Activated naive CD4-positive, alpha-beta T cell treated with anti-CD3 and anti-CD28 coated beads for 36 hours (primary cell): ENCODE data around the gene TENT4A. TPM values are rescaled to one million over a fixed set of nuclear protein-coding genes. Genes with fewer than 3 reads are reported as not detected.

Source experiments
- CTCF ChIA-PET: fragments of 350-600 bp; sonication (Branson Sonifier 250); formaldehyde crosslinking; loops from one replicate; lab custom pipeline; 2021; ENCODE audit warnings: antibody characterized with exemption; lab: Charles Lee
- DNase-seq: peaks from one replicate; pipeline ENCODE4 v3.0.0-alpha.2; 2020
- H3K27ac Mint-ChIP-seq: one replicate; pipeline ENCODE4 v1.8.0; 2021; ENCODE audit warnings: mild to moderate bottlenecking, mixed read lengths
- H3K27me3 Mint-ChIP-seq: one replicate; pipeline ENCODE4 v1.8.0; 2021; ENCODE audit warnings: low read depth, mixed read lengths
- H3K36me3 Mint-ChIP-seq: one replicate; pipeline ENCODE4 v1.8.0; 2021; ENCODE audit warnings: low read depth, mixed read lengths
- H3K4me1 Mint-ChIP-seq: one replicate; pipeline ENCODE4 v1.8.0; 2021; ENCODE audit warnings: low read depth, mixed read lengths
- H3K4me3 Mint-ChIP-seq: one replicate; pipeline ENCODE4 v1.8.0; 2021; ENCODE audit warnings: mild to moderate bottlenecking, moderate library complexity, mixed read lengths
- H3K9me3 Mint-ChIP-seq: one replicate; pipeline ENCODE4 v1.8.0; 2021; ENCODE audit warnings: mixed read lengths
- intact Hi-C: fragments of 100-400 bp; cut with micrococcal nuclease; formaldehyde crosslinking; loops from one replicate; pipeline ENCODE4 v1.15.1; 2023
- total RNA-seq, 2 experiments: library from RNA; stranded (reverse); gene quantifications; one replicate each; pipeline ENCODE4 v1.2.3, GENCODE V29; 2021

Gene TENT4A
- total RNA-seq, 2 experiments from 2014 or later, result 30.0 to 30.2 TPM

DNA sequence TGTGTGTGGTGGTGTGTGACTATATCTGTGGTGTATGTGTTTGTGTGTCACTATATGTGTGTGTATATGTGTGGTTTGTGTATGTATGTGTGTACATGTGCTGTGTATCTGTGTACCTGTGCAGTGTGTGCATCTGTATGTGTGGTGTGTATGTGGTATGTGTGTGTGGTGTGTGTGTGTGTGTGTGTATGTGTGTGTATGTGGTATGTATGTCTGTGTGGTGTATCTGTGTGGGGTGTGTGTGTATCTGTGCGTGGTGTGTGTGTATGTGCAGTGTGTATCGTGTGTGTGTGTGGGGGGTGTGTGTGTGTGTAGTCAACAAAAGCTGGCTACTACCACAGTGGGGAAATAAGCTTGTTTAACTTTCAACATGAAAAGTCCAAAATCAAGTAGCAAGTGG, 31.6 kb upstream of the TENT4A start:
- Mint-ChIP-seq H3K27me3 (peaks cover 24% of the 10 kb centered on the region), H3K4me3 (no peak overlapping the region), H3K4me1 (no peaks in the 10 kb centered on the region), H3K27ac (no peak overlapping the region), H3K9me3 (no peaks in the 10 kb centered on the region), H3K36me3 (no peaks in the 10 kb centered on the region)
- intact Hi-C loops, result no loop called here
- CTCF ChIA-PET, result no interaction called here
- DNase-seq, result no peak

DNA sequence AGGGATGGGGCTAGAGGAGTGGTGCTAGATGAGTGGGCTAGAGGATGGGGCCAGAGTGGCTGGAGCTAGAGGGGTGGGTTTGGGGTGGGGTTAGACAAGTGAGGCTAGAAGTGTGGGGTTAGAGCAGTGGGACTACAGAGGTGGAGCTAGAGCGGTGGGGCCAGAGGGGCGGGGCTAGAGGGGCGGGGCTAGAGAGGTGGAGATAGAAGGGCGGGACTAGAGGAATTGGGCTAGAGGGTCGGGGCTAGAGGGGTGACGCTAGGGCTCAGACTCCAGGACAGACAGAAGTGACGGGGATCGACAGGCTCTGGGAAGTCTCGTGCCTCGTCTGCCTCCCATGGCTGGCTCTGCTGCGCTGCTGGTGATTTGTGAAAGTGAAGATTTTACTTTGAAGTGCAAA, 31.0 kb upstream of the TENT4A start:
- Mint-ChIP-seq H3K4me1 (no peaks in the 10 kb centered on the region), H3K9me3 (no peaks in the 10 kb centered on the region), H3K27me3 (peaks cover 26% of the 10 kb centered on the region), H3K4me3 (no peak overlapping the region), H3K36me3 (no peaks in the 10 kb centered on the region), H3K27ac (no peak overlapping the region)
- DNase-seq, result no peak
- intact Hi-C loops, result no loop called here
- CTCF ChIA-PET, result no interaction called here

GRCh38 chr5:6683241-6683640, 30.0 kb upstream of the TENT4A start:
- Mint-ChIP-seq H3K27me3 (peaks cover 32% of the 10 kb centered on the region), H3K27ac (no peak overlapping the region), H3K4me3 (no peak overlapping the region), H3K4me1 (peaks cover 3% of the 10 kb centered on the region), H3K36me3 (no peaks in the 10 kb centered on the region), H3K9me3 (no peaks in the 10 kb centered on the region)
- intact Hi-C loops, result no loop called here
- DNase-seq, result no peak
- CTCF ChIA-PET, result no interaction called here

DNA sequence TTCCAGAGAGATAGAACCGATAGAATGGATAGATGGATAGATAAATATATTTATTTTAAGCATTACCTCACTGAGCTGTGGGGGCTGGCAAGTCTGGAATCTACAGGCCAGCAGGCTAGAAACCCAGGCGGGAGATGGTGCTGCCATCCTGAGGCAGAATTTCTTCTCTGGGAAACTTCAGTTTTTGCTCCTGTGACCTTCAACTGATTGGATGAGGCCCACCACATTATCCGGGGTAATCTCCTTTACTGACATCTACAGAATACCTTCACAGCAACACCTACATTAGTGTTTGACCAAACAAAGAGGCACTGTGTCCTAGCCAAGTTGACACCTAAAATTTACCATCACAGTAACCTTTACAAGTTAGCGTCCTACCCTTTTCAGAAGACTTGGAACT, 29.2 kb upstream of the TENT4A start:
- Mint-ChIP-seq H3K9me3 (no peaks in the 10 kb centered on the region), H3K27ac (no peak overlapping the region), H3K36me3 (no peaks in the 10 kb centered on the region), H3K4me1 (peaks cover 3% of the 10 kb centered on the region), H3K27me3 (peaks cover 32% of the 10 kb centered on the region), H3K4me3 (no peak overlapping the region)
- intact Hi-C loops, result no loop called here
- CTCF ChIA-PET, result no interaction called here
- no peak for DNase-seq

DNA sequence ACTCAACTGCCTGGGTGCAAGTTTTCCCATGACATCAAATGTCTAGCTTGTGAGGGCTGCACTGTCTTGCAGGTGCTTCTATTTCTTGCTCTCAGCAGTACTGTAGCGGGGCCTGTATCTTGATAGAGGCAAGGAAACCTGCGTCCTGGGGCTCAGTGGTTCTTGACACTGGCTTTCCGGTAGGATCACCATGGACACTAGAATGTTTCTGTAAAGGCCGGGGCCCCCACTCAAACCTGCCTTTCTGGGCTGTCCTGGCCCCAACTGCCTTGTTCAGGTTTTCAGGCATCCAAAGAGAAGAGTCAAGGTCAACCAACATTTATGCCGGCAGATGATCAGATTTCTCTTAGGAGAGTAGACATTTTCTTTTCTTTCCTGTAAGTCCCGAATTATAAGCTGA, 26.7 kb upstream of the TENT4A start:
- CTCF ChIA-PET, result no interaction called here
- intact Hi-C loops, result no loop called here
- no peak for DNase-seq
- peaks cover 3% of the 10 kb centered on the region for H3K4me1 Mint-ChIP-seq
- peaks cover 33% of the 10 kb centered on the region for H3K27me3 Mint-ChIP-seq
- no peak overlapping the region for H3K4me3 Mint-ChIP-seq
- H3K9me3 Mint-ChIP-seq, result no peaks in the 10 kb centered on the region
- H3K36me3 Mint-ChIP-seq, result no peaks in the 10 kb centered on the region
- H3K27ac Mint-ChIP-seq, result no peak overlapping the region

DNA sequence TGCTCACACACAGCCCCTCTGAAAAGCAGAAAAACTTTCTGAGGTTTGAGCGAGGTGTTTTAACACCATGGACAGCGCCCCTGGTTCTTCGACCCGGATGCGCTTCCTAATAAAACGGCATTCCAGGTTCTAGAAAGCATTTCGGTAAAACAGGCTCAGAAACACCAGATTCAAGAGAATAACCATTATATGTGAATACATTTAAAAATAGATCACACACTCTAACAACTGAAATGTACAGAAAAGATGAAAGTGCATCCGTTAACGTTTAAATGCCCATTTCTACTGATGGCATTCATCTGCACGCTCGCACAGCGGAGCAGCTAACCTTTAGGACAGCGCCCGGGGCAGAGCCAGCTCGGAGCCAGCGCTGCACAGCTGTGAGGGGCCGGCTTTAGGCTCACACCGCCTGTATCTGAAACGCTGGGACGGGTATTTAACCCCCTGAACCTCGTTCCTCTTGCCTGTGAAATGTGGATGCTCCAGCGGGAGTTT, 26.3 kb upstream of the TENT4A start:
- intact Hi-C loops, result no loop called here

DNA sequence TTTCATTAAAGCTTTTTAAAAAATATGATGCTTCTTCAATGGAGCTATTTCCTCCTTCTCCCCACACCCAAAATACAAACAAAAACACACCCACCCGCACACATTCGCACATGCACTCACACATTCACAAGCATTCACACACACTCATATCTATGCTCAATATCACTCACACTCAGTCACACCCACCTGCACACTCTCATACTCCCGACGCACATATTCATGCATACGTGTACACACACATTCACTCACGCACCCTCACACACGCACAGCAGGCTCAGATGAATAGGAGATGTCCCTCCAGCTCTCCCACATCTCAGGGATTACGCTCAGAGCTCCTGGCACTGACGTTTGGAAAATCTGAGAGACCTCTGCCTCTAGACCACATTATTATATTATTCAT, 25.7 kb upstream of the TENT4A start:
- intact Hi-C loops, result no loop called here
- CTCF ChIA-PET, result no interaction called here
- no peak for DNase-seq
- Mint-ChIP-seq H3K9me3 (no peaks in the 10 kb centered on the region), H3K4me3 (no peak overlapping the region), H3K36me3 (no peaks in the 10 kb centered on the region), H3K27me3 (peaks cover 28% of the 10 kb centered on the region), H3K27ac (no peak overlapping the region), H3K4me1 (peaks cover 3% of the 10 kb centered on the region)

More for the DNA sequence above, 26.3 kb upstream of the TENT4A start:
- CTCF ChIA-PET, result no interaction called here
- Mint-ChIP-seq H3K9me3 (no peaks in the 10 kb centered on the region), H3K4me1 (peaks cover 3% of the 10 kb centered on the region), H3K36me3 (no peaks in the 10 kb centered on the region), H3K27ac (no peak overlapping the region), H3K27me3 (peaks cover 28% of the 10 kb centered on the region), H3K4me3 (no peak overlapping the region)
- no peak for DNase-seq

GRCh38 chr5:6692906-6693305, 20.3 kb upstream of the TENT4A start:
- Mint-ChIP-seq H3K36me3 (no peaks in the 10 kb centered on the region), H3K27ac (no peak overlapping the region), H3K9me3 (peaks cover 3% of the 10 kb centered on the region), H3K27me3 (peaks cover 27% of the 10 kb centered on the region), H3K4me1 (no peaks in the 10 kb centered on the region), H3K4me3 (no peak overlapping the region)
- intact Hi-C loops, result loop anchor here (1.0 kb wide), 1 partner anchor 20 kb away; the partner anchor contains the start of gene TENT4A
- peak; percentile 17 for DNase-seq
- CTCF ChIA-PET, result no interaction called here

DNA sequence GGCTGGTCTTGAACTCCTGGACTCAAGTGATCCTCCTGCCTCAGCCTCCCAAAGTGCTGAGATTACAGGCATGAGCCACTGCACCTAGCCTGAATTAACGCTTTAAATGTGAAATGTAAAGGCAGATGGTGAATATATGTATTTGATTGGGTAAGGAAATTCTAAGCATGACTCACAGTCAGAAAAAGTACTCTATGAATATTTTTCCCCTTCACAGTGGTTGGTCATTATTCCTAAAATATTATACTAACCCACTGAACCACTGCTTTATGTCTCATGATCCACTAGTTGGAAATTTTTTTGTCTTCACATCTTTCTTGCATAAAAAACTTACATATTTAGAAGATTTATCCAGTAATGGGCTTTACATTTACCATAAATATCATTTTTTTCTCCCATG, 14.5 kb upstream of the TENT4A start:
- intact Hi-C loops, result no loop called here

GRCh38 chr5:6699357-6699756, 13.9 kb upstream of the TENT4A start:
- H3K27ac Mint-ChIP-seq, result no peak overlapping the region
- no peaks in the 10 kb centered on the region for H3K4me1 Mint-ChIP-seq
- H3K4me3 Mint-ChIP-seq, result no peak overlapping the region
- peaks cover 30% of the 10 kb centered on the region for H3K27me3 Mint-ChIP-seq
- DNase-seq, result no peak
- H3K36me3 Mint-ChIP-seq, result no peaks in the 10 kb centered on the region
- CTCF ChIA-PET, result no interaction called here
- peaks cover 1% of the 10 kb centered on the region for H3K9me3 Mint-ChIP-seq
- intact Hi-C loops, result no loop called here

More for the DNA sequence above, 14.5 kb upstream of the TENT4A start:
- no peak overlapping the region for H3K4me3 Mint-ChIP-seq
- no peaks in the 10 kb centered on the region for H3K36me3 Mint-ChIP-seq
- CTCF ChIA-PET, result no interaction called here
- DNase-seq, result no peak
- H3K9me3 Mint-ChIP-seq, result peaks cover 1% of the 10 kb centered on the region
- no peaks in the 10 kb centered on the region for H3K4me1 Mint-ChIP-seq
- no peak overlapping the region for H3K27ac Mint-ChIP-seq
- H3K27me3 Mint-ChIP-seq, result peaks cover 33% of the 10 kb centered on the region

- H3K27me3 Mint-ChIP-seq, result peaks cover 29% of the 10 kb centered on the region
- H3K4me1 Mint-ChIP-seq, result no peaks in the 10 kb centered on the region
- intact Hi-C loops, result no loop called here
- H3K9me3 Mint-ChIP-seq, result peaks cover 1% of the 10 kb centered on the region
- CTCF ChIA-PET, result no interaction called here
- H3K4me3 Mint-ChIP-seq, result no peak overlapping the region
- H3K36me3 Mint-ChIP-seq, result no peaks in the 10 kb centered on the region
- DNase-seq, result no peak
- no peak overlapping the region for H3K27ac Mint-ChIP-seq
These were observed 13.1 kb upstream of the TENT4A start for GRCh38 chr5:6700074-6700684.

DNA sequence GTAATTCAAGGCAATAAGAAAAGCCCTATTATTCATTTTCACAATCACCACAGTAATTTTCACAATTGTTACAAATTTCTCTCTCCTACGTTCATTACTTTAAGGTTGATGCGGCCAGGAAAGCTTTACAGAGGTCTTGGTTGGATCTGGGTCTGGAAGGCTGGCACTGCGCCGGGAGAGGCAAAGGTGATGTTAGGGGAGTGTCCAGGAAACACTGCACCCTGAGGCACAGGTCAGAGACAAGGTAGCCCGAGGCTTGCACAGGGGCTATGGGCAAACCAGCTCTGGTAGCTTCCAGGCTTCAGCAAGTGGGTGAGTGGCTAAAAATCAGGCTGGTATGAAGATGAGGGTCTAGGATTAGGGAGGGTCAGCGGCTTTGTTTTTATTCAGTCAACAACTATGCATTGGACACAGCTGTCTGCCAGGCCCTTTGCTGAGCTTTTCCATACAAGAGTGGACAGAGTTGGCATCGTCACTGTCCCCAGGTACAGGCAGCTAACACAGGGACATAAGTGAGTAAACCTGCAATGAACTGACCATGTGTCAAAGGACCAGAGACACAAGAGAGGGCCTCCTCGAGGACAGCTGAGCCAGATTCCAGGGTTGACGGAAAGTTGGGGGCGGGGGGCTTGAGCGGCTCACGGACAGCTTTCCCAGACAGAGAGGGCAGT, 12.4 kb upstream of the TENT4A start:
- Mint-ChIP-seq H3K4me1 (no peaks in the 10 kb centered on the region), H3K27ac (no peak overlapping the region), H3K36me3 (no peaks in the 10 kb centered on the region), H3K9me3 (no peaks in the 10 kb centered on the region), H3K4me3 (no peak overlapping the region), H3K27me3 (peaks cover 27% of the 10 kb centered on the region)
- intact Hi-C loops, result no loop called here
- DNase-seq, result no peak
- CTCF ChIA-PET, result no interaction called here

DNA sequence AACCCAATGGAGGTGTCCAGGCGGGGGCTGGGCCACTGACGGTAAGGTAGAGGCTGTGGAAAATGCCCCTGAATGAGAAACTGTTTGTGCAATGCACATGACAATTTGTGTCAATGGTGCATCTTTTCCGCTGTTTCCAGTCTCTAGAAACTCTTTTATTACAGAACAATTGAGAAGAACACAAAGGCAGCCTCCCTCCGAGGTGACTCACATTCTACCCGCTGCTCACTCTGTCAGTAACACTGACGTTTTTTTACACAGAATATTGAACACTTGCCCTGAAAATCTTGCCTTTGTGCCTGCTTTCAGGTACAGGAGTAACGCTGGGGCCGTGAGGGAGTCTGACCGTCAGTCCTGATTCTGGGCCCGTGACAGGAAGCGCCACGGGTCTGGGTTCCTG, 11.7 kb upstream of the TENT4A start:
- Mint-ChIP-seq H3K27ac (no peak overlapping the region), H3K36me3 (no peaks in the 10 kb centered on the region), H3K4me1 (no peaks in the 10 kb centered on the region), H3K27me3 (peaks cover 24% of the 10 kb centered on the region), H3K9me3 (no peaks in the 10 kb centered on the region), H3K4me3 (no peak overlapping the region)
- DNase-seq, result no peak
- CTCF ChIA-PET, result no interaction called here
- intact Hi-C loops, result no loop called here
